Activated CD4-positive, alpha-beta T cell treated with anti-CD3 and anti-CD28 coated beads for 24 hours (primary cell): ENCODE results near the gene MCM6.
"Not testable (repeated sequence)": the region's sequence is repeated elsewhere in the genome, so short reads cannot be mapped to it uniquely, and the experiment has no call there.

Experiments
- DNase-seq, 2 donors: peaks; one replicate each; pipeline ENCODE4 v3.0.0-alpha.2; 2020; ENCODE audit warnings: low read depth in 2 of 2

The MCM6 gene

GRCh38 chr2:135876066-135876711 lies at the start of gene MCM6:
Gene MCM6, minus strand, starts transcription at chr2:135876443. Its CDS starts 78 bp downstream, at chr2:135876365.
- peak; percentile 99 for DNase-seq

GRCh38 chr2:135925571-135925970 lies 49.3 kb upstream of the MCM6 start:
- no peak for DNase-seq

GRCh38 chr2:135916207-135916606 lies 40.0 kb upstream of the MCM6 start:
- peak in 1 of 2 donors; percentile 6 for DNase-seq

- DNase-seq = no peak
Observed at GRCh38 chr2:135914485-135914884, 38.2 kb upstream of the MCM6 start.

- DNase-seq = peak in 1 of 2 donors; percentile 52
Observed at GRCh38 chr2:135913727-135914365, 37.6 kb upstream of the MCM6 start.

- DNase-seq = no peak
Observed at GRCh38 chr2:135909976-135910375, 33.7 kb upstream of the MCM6 start.

- DNase-seq = no peak
Observed at GRCh38 chr2:135905679-135906078, 29.4 kb upstream of the MCM6 start.

GRCh38 chr2:135904341-135904989 lies 28.2 kb upstream of the MCM6 start:
- no peak for DNase-seq

- DNase-seq = no peak
Observed at GRCh38 chr2:135903650-135904049, 27.4 kb upstream of the MCM6 start.

- no peak for DNase-seq
Observed at GRCh38 chr2:135899567-135899966, 23.3 kb upstream of the MCM6 start.

- no peak for DNase-seq
Observed at GRCh38 chr2:135898234-135898786, 22.1 kb upstream of the MCM6 start.

GRCh38 chr2:135894930-135895329 lies 18.7 kb upstream of the MCM6 start:
- no peak for DNase-seq

- DNase-seq = no peak
Observed at GRCh38 chr2:135893374-135893794, 17.1 kb upstream of the MCM6 start.

- no peak for DNase-seq
Observed at GRCh38 chr2:135890835-135891234, 14.6 kb upstream of the MCM6 start.

- DNase-seq = no peak
Observed at GRCh38 chr2:135890149-135890548, 13.9 kb upstream of the MCM6 start.

GRCh38 chr2:135888587-135888986 lies 12.3 kb upstream of the MCM6 start:
- not testable (repeated sequence) for DNase-seq

- no peak for DNase-seq
Observed at GRCh38 chr2:135885709-135886108, 9.5 kb upstream of the MCM6 start.

- DNase-seq = no peak
Observed at GRCh38 chr2:135882415-135882814, 6.2 kb upstream of the MCM6 start.

GRCh38 chr2:135876770-135877169 lies 527 bp upstream of the MCM6 start:
- not testable (repeated sequence) for DNase-seq

GRCh38 chr2:135875491-135876065 lies 665 bp downstream of the MCM6 start:
- peak; percentile 61 for DNase-seq

GRCh38 chr2:135874777-135875365 lies 1.4 kb downstream of the MCM6 start:
- no peak for DNase-seq

- no peak for DNase-seq
Observed at GRCh38 chr2:135870571-135870970, 5.7 kb downstream of the MCM6 start.
